Activated CD4-positive, alpha-beta T cell treated with anti-CD3 and anti-CD28 coated beads, Interleukin-2, amount 50 U/mL, for 24 hours (primary cell): Measurements from ENCODE around the gene SPATA31D4.
"Not testable (repeated sequence)": the region's sequence is repeated elsewhere in the genome, so short reads cannot be mapped to it uniquely, and the experiment has no call there.

Source experiments
- DNase-seq, 2 donors: peaks; one replicate each; pipeline ENCODE4 v3.0.0-alpha.2; 2020; ENCODE audit warnings: low read depth in 1 of 2, low spot score in 1 of 2

SPATA31D4 gene

GRCh38 chr9:81928305-81928704 is at the start of gene SPATA31D4:
SPATA31D4 (plus strand) TSS chr9:81928428; CDS start chr9:81928514, 86 bp downstream.
- DNase-seq, result not testable (repeated sequence)

DNA sequence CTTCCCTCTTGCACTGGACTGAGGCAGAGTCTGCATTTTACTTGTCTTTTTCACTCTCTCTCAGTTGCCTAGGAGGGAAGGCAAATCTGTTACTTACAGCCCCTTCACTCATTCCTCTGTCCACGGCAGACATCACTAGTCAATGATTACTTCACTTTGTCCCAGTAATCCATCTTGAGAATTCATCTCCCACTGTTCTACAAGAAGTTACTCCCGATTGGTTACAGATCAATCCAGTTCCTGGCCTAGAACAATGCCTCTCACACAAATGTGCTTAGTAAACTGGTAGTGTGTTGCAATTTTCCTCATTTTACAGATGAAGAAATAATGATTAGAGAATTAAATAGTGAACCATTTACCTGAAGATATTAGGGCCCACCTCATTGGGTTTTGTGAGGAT is 49.7 kb upstream of the SPATA31D4 start:
- DNase-seq, result no peak

DNA sequence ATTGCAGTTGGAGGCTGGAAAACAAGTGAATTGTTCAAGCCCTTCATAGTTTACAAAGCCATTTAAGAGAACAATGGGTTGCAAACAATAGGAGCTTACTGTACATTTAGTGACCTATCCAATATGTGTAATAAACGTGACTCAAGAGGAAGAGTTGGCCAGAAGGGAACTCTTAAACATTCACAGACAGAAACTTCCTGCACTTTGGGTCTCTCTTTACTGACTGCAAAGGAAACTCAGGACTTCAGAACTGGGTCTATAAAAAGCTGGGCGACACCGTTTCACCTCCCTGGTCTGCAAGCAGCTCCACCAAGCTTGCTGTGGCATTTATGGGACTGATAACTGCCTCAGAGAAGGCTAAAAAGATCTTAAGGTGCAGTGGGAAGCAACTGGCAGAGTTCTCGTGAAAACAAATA is 48.7 kb upstream of the SPATA31D4 start:
- DNase-seq, result no peak

GRCh38 chr9:81885602-81886001 is 42.6 kb upstream of the SPATA31D4 start:
- no peak for DNase-seq

DNA sequence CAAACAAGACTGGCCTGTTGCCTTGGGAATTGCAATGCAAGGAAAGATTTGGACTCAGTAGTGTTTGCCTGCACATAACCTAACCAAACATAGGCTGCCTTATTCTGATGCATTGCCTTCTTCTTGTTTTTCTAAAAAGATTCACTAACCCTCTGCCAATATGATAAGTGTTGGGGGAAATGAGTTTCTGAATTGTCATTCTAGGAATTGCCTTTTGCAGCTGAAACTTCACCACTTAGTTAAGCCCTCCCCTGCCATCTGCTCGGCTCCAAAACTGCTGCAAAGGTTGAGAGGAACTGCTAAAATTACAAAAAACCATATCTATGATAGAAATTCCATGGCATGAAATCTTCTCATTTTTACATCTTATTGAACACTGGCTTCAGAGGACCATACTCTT is 41.6 kb upstream of the SPATA31D4 start:
- DNase-seq, result no peak

GRCh38 chr9:81890104-81890503 is 38.1 kb upstream of the SPATA31D4 start:
- no peak for DNase-seq

GRCh38 chr9:81892440-81892839 is 35.8 kb upstream of the SPATA31D4 start:
- no peak for DNase-seq

- DNase-seq, result no peak
Observed at GRCh38 chr9:81893929-81894328, 34.3 kb upstream of the SPATA31D4 start.

GRCh38 chr9:81894891-81895290 is 33.3 kb upstream of the SPATA31D4 start:
- no peak for DNase-seq

GRCh38 chr9:81896070-81896469 is 32.2 kb upstream of the SPATA31D4 start:
- no peak for DNase-seq

DNA sequence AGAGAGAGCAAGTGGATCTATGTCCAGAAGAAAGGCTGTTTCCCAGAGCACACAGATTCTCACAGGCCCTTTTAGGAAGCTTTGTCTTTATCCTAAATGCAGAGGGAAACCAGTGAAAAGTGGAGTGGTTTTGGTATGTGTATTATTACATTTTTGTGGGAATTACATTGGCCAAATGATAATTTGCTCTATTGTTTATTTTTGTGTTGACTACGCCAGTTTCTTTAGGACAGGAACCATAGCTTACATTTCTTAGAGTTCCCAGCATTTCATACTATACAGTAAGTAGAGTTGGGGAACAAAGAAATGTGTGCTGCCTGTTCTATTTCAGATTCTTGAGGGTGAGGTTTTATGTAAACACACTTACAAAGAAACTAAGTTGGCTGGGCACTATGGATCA is 29.4 kb upstream of the SPATA31D4 start:
- no peak for DNase-seq

DNA sequence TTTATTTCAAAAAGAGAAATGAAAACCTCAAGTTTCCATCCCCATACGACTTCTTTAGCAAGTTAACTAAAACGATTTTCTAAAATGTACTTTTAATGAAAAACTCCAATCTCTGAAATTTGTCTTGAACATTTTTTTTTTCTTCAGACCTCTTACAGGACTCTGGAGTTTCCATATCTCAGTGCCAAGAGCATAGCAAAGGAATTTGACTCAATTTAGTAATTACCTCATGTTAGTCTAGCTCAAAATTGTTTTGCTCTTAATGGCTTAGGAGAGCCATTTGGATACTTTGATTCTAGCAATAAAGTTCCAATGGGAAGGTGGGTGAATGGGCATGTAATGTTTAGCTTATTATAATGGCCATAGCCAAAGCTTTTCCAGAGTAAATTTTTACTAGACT is 26.0 kb upstream of the SPATA31D4 start:
- DNase-seq, result no peak

GRCh38 chr9:81902626-81903025 is 25.6 kb upstream of the SPATA31D4 start:
- DNase-seq, result no peak

DNA sequence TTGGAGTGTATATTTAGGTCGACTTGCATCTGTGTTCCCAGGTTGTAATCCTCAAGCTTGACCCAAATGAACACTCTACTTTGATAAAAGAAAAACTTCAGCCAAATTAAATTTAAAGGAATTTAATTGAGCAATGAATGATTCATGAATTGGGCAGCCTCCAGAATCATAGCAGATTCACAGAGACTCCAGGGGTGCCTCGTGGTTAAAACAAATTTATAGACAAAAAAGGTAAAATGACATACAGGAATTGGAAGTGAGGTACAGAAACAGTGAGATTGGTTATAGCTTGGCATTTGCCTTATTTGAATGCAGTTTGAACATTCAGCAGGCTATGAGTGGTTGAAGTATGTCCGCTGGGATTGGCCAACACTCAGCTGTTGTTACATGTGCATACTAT is 21.6 kb upstream of the SPATA31D4 start:
- DNase-seq, result no peak

- DNase-seq, result no peak
Observed at GRCh38 chr9:81912135-81912534, 16.1 kb upstream of the SPATA31D4 start.

DNA sequence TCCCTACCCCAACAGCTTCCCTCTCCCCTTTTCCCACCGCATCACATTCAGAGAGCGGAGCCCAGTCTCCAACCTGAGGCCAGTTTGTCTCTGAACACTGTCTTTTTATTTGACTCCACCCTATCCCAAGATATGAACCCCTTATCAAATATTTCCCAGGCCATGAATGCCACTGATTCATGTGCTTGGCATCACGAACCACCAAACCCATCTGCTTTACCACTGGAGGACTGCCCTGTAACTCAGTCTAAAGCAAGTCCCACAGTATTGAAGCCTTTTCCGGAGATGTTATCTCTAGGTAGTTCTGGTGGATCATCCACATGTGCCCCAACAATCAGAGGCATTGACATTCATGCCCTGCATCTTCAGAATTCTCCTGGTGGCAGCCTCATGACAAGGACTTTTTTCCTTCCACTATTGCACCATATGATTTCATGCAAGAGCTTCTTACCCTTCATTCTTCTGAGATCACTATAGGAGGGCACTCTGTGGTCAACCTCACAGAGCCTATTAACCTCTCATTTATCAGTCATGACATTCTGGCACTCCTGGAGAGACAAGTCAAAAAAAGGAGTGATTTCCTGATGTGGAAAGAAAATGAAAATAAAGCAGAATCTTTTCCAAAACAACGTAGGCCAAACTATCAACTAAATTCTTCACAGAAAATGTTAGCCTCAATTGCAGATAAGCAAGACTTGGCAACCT is 12.3 kb upstream of the SPATA31D4 start:
- no peak for DNase-seq

GRCh38 chr9:81918507-81918906 is 9.7 kb upstream of the SPATA31D4 start:
- not testable (repeated sequence) for DNase-seq

- DNase-seq, result not testable (repeated sequence)
Observed at GRCh38 chr9:81930147-81930546, 1.9 kb downstream of the SPATA31D4 start.

DNA sequence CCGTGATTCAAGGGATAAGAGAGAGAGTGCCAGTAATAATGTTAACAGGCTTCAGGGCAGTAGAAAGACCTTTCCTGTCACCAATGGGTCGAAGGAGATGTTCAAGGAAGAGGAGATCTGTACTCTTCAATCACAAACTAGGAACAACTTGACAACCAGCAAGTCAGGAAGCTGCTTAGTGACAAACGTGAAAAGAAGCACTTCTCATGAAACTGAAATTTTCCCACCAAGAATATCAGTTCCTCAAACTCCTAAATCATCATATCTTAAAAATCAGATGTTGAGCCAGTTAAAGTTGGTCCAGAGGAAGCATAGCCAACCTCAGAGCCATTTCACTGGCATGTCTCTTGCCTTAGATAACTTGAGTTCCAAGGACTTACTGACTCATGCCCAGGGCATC is 5.3 kb downstream of the SPATA31D4 start:
- not testable (repeated sequence) for DNase-seq

DNA sequence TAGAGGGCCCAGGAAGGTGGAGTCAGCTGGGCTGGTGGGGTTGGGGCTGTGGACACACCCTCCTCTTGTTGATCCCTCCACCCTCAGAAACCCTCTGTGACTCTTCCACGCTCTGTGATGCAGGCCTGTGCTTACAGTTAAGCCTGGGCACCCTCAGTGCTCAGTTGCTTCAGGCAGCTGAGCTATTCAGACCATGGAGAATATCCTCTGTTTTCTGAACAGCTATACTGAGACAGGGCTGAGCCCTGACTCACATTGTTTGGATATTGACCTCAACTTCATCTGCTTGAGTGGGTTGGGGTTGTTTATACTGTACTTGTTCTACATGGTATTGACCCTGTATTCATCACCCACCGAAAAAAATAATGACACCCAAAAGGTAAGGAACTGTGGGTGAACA is 15.2 kb downstream of the SPATA31D4 start, which contains the start of gene SPATA31D3:
Gene SPATA31D3, plus strand, starts transcription at position 108 of the 400 bp plus-strand sequence. Its CDS starts 86 bp downstream, at position 194.
- DNase-seq, result not testable (repeated sequence)

DNA sequence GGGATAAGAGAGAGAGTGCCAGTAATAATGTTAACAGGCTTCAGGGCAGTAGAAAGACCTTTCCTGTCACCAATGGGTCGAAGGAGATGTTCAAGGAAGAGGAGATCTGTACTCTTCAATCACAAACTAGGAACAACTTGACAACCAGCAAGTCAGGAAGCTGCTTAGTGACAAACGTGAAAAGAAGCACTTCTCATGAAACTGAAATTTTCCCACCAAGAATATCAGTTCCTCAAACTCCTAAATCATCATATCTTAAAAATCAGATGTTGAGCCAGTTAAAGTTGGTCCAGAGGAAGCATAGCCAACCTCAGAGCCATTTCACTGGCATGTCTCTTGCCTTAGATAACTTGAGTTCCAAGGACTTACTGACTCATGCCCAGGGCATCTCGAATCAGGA is 20.4 kb downstream of the SPATA31D4 start:
- DNase-seq, result not testable (repeated sequence)

DNA sequence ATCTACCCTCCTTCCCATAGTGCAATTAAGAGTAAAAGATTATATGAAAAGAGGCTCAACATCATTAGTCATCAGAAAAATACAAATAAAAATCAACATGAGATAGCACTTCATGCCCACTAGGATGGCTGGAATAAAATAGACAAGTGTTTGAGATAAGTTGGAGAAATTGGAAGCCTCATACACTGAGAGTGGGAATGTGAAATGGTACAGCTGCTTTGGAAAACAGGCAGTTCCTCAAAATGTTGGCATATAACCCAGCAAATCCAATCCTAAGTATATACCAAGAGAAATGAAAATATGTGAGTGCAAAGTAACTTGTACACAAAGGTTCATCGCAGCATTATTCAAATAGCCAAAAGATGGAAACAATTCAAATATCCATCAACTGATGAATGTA is 24.9 kb downstream of the SPATA31D4 start:
- DNase-seq, result no peak

DNA sequence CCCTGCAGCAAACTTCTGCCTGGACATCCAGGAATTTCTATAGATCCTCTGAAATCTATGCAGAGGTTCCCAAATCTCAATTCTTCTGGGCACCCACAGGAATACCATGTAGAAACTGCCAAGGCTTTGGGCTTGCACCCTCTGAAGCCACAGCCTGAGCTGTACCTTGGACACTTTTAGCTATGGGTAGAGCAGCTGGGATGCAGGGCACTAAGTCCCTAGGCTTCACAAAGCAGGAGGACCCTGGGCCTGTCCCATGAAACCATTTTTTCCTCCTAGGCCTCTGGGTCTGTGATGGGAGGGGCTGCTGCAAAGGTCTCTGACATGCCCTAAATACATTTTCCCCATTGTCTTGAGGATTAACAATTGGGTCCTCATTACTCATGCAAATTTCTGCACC is 27.4 kb downstream of the SPATA31D4 start:
- DNase-seq, result no peak
